ENCODE results near the gene TRANK1.

The TRANK1 gene

DNA sequence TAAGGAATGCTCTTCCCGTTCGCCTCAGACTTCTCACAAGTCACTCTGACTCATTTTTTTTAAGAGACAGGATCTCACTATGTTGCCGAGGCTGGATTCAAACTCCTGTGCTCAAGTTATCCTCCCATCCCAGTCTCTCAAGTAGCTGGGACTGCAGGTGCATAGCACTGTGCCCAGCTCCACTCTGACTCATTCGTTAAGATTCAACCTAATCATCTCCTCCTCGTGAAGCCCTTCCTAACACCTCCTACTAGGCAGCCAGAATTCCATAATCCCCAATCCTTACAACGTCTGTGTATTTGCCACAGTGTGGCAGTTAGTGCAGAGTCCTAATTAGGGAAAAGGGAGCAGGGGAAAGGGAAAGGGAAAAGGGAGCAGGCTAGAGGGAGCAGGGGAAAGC is 154.1 kb downstream of the TRANK1 start:
- DNase-seq, result no peak

- DNase-seq, result no peak
Observed at GRCh38 chr3:36786921-36787890, 157.6 kb downstream of the TRANK1 start.

GRCh38 chr3:36784138-36784635 is 160.7 kb downstream of the TRANK1 start:
- DNase-seq, result no peak

DNA sequence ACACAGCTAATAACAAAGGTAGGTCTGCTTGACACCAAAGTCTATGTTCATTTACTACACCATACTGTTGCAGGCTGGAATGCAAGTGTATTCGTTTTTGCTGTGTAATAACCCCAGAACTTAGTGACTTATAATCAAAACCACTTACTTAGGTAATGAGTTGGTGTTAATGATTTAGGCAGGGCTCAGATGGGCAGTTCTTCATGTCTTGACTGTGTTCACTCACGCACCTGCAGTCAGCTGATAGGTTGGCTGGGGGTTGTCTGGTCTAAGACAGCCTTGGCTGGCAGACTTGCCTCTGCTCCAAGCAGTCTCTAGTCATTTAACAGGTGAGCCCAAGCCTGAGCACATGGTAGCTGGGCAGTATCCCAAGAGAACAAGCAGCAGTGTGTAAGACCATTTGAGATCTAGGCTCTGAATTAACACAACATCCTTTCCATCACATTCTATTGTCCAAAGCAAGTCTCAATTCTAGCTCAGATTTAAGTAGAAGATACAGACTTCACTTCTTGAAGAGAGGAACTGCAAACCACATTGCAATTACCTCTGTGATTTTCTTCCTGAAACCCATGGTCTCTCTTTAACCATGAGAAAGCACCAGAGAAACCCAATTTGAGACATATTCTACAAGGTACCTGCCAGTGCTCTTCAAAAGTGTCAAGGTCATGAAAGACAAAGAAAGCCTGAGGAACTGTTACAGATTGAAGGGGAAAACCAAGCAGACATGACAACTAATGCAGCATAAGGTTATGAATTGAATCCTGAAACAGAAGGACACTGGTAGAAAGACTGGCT is 167.2 kb downstream of the TRANK1 start:
- no peak for DNase-seq

Measured in activated effector memory CD4-positive, alpha-beta T cell treated with Interleukin-2 at 50 U/mL for 16 hours (primary cell).